Dedifferentiated amniotic fluid mesenchymal stem cell (primary cell): Measurements from ENCODE around the gene BOC.

ENCODE experiments used
- DNase-seq: peaks from one replicate; pipeline ENCODE4 v3.0.0-alpha.2; 2016; ENCODE audit errors: extremely low spot score

The BOC gene

DNA sequence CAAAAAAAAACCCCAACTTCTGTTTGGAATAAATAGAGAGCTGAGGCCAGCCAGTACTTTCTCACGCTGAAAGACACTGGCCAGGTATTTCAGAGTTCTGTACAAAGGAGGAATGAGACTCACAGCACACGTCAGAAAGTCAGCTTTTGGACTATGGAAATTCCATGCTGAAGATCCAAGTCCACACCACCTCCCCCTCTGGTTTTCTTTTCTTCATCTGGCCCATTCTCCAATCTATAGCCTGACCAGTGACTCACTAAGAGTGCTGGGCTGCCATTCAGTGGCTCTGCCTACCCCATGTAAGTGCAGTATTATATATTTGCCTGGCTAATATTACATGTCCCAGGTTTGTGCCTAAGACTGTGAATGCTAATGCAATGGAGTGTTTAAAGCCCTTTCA lies 13.9 kb downstream of the BOC start:
- DNase-seq = no peak

DNA sequence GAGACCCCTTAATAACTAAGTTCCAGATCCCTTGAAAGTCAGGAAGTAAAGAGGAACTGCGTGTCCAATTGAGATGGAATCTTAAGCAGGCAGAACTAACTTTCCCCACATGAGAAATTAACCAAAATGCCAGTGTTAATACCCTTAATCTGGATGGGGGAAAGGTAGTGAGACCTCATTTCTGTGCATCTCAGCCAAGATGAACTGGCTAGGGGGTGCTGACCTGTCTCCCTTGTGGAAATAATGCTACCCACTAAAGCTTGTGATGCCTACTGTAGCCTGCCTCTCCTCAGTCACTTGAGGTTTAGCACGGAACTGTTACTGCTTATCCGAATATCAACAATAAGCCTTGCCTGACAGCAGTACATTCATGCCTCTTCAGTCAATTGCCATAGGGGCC lies 15.1 kb downstream of the BOC start:
- DNase-seq = no peak

DNA sequence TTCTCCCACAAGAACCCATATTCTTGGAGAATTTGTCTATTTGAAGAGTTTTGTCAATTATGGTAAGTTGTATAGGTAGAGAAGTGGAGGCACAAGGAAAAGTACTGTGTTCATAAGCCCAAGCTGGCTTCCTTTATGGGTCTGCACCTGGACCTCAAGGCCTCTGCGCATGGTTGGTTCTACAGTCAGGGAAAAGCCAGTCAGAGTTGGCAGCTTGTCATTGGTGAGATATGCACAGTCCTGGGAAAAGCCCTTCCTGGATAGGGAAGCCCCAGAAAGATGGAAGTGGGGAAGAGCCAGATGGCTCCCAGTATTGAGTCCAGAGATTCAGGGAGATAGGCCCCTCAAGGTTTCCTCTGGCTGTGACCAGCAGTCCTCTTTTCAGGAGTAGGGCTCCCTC lies 15.8 kb downstream of the BOC start:
- DNase-seq = no peak

DNA sequence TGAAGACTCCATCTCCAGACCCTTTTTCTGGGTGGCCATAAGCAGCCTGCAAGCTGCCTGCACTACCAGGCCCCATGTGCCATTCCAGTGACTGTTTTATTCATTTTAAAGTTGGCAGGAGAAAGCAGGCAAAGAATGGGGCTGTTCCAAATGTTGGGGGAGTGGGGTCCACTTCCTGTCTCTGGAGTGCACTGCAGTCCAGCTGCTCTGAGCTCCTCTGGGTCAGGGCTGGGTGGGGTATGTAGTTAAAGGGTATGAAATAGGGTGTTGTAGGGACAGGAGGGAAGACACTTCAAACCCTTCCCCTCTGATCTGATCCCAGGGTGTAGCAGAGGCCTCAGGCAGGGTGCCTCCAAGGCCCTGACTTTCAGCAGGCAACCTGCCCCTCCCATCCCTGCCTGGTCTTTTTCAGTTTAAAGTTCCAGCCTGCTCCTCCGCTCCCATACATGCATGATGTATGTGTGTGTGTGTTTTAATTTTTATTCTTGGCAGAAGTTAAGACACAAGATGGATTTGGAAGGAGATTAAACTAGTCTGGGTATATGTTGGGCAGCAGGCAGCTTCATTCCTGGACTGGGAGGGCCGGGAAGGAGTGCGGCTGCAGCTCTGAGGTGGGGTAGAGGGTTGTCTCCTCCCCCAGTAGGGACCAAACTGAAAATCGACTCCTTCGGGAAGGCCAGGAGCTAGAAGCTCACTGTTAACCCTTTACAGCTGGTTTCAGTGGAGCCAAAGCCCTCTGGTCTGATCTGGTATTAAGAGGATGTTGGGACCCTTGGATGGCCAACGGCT lies 17.3 kb downstream of the BOC start:
- no peak for DNase-seq

DNA sequence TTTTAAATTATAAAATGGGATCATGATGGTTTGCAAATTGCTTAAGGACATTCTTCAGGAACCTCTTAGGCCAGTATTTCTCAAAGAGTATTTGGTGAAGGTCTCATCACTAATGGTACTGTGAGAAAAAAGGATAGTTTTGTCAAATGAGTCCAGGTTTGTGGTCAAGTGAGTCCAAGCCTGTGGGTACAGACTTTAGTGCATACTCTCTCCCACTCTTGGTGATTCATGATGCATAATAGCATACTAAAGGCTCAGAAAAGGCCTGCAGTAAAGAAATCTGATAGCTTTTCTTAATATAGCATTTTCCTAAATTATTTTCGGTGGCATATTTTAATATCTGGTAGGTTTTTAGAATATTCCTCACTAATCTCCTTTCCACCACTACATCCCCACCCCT lies 20.0 kb downstream of the BOC start:
- no peak for DNase-seq

DNA sequence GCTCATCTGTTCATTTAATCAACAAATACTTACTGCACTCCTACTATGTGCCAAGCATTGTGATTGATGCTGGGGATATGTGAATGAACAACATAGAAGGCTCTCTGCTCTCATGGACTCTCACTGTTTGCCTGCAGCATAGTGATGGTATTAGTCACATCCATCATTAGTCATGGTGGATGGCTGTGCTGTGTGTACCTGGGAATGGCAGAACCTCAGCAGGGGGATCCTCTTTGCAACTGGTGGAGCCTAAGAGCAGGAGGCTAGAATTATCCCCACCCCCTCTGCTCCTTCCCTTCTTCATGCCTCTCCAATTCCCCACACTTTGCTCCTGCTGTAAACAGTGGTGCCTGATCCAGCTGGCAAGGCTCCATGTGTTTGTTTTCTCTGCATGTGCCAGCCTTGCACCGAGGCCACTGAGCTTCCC lies 20.5 kb downstream of the BOC start:
- DNase-seq = peak; percentile 36

DNA sequence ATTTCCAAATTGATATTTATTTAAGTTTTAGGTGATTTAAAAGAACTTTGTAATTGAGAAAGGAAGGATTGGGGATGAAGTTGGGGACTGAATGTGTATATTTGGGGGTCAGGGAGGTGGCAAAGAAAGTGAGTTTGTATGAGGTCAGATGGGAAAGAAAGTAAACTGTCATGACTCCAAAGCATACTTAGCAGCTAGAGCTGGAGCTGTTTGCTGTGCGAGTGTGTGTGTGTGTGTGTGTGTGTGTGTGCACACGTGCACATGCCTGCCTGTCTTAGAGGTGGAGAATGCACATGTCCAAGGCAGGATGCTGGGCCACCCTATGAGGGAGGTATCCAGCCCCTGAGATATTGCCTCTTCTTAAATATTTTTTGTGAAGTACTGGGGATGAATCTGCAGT lies 21.0 kb downstream of the BOC start:
- DNase-seq = no peak

DNA sequence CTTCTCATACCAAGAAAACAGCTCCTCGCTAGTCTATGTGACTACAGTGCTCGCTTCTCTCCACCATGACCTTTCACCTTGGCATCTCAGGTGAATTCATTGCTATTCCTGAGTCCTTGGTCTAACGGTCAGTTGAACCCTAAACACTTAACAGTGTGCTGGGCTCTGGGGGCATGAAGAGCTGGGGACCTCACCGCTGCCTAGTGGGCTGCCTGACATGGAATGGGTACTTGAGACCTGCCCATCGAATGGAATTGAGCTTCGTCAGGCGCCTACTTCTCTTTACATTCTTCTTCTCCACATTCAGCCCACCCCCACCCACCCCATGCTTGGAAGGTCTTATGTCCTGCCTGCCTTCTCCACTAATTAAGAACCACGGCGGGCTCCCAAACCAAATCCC lies 22.1 kb downstream of the BOC start:
- DNase-seq = no peak

DNA sequence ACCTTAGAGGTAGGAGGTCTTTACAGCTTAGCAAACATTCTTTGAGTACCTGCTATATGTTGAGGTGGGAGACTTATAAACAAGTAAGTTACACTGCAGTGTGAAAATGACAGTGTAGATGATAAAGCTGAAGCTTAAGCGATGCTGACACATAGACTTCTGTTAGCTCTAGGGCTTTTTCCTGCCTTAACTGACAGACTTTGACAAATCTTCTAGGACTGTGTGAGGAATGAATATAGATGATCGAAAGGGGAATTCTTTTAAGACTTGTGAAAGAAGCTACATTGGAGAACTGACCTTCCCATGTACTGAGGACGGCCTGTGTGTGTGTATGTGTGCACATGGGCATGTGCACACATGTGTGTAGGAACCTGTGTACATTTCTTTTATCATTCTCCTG lies 22.7 kb downstream of the BOC start:
- DNase-seq = no peak

DNA sequence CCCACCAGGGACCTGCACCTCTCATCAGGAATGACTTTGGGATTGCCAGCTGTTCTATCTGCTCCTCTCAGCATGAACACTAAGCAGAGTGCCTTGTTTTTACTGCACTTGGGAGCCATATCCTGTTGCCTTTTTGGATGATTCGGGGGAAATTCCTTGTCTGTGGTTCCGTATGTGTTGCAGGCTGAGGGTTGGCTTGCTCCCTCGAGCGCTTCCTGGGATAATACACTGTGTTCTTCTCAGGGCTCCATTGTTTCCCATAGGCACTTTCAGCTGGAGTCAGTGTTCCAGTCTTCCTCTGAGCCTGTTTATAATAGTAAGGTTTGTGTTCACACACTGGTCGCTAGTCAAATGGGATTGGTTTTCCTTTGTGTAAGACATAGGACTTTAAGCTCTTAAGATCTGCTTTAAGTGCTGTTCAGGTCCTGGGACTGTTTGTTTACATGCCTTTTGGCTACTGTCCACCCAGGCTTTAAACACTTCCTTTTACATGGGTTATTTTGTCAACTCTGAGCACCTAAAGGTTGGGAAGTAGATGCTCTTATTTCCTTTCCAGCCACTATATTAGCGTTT lies 23.4 kb downstream of the BOC start:
- DNase-seq = no peak

DNA sequence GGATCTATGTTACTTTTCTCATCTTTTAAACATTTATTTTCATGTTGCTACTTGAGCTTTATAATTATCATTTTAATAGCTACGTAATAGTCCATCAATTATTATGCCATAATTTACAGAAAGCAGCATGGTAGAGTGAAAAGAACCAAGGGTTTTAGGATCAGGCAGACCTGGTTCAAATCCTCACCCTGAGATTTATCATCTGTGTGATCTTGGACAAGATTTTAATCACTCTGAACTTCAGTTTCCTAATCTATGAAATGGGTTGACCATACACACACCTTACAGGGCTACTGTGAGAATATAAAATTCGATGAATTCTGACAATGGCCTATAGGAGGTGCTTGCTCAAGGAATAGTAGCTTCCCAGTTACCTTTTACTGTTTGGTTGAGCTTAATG lies 27.1 kb downstream of the BOC start:
- no peak for DNase-seq

DNA sequence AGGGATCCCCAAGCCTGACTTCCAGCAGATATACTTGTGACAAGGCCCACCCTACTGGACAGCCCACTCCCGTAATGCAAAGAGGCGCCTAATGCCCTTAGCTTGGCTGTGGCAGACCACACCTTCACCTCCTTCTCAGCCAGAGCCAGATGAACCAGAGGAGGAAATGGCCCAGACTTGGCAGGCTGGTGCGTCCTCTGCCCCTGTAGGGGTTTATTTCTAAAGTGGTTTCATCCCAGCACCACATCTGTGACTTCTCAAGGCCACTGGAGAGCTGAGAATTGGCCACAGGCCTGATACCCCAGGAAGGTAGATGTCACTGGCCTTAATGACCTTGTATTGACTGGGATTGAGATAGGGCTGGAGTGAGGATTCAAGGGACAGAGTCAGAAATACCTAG lies 29.5 kb downstream of the BOC start:
- no peak for DNase-seq

DNA sequence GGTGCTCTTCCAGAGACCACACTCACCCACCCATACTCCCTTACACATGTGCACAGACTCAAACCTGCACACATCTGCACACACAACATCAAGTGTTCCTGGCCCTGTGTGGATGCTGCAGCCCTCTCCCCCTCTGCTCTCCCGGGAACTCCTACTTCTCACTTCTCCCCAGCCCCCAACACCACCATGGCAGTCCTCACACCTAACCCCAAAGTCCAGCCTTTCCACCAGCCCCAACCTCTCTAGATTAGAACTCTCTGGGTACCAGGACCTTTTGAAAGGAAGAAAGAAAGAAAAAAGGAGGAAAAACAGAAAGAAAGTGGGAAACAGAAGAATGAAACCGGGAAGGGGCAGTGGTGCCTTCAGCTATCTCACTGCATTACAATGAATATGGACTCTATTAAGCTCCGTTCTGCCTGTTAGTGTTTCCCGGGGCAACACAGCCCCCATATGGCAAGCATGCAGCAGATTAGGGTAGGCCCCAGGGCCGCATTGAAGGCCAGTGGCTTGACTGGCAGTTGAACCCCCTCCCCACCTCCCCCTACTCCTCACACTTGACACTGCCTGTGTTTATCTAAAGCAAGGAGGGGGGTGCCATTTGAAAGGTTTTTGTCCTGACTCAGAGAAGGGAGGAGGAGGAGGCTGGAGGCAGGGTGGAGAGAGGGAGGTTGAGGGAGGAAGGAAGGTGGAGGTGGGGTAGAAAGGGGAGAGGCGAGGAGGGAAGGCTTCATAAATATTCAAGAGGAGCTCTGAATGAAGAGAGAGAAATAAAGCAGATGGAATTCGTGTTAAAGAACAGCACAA lies 30.1 kb downstream of the BOC start:
- peak; percentile 46 for DNase-seq

DNA sequence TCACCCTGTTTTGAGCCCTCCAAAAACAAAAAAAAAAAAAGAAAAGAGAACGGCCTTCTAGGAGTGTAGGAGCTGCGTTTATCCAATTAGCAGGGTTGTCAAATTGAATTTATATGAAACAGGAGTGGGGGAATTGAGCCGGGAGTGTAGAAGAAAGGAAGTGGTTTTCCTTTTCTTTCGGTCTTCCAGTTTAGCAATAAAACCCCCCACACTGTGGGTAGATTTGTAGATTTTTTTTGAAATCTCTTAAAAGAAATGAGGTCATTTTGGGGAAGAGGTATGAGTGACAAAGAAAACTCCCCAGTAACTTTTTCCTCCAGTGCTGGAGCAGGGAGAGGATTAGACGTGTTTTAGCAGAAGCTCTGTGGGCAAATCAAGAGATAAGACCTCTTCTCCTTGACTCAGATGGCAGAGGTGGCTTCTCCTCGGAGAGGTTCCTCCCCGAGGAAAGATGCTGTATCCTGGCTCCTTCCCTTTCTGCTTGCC lies 30.8 kb downstream of the BOC start:
- no peak for DNase-seq

DNA sequence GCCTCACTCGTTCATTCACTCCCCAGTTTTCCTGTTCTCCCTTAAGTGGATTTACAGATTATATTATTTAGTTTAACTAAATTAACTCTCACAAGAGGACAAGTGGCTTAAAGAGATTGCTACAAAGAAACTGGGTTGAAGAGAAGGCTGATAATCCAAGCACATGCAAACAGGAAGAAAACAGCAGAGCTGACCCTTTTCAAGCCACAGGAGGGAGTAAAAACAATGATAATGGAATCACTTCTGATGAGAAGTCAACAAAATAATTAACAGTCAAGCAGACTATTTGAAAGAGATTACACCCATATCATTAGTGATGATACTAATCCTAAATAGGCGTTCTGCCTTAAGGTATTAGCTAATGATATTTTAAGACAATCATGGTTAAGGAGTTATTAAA lies 31.7 kb downstream of the BOC start:
- DNase-seq = no peak

DNA sequence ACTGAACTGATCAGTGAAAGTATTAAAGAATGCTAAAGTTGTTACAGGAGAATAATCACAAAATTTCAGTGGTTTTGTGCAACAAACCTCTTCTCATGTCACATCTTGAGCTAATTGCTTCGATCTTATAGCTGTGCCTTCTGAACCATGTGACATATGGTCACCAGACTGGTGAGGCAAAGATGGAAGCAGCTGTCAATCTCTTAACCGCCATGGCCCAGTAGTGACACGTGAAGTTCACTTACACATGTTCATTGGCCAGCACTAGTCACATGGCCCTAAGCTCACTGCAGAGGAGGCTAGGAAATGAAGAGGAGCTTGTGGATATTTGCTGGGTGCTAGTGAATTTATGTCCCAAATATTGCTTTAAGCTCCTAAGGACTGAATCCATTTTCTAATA lies 32.5 kb downstream of the BOC start:
- DNase-seq = no peak

DNA sequence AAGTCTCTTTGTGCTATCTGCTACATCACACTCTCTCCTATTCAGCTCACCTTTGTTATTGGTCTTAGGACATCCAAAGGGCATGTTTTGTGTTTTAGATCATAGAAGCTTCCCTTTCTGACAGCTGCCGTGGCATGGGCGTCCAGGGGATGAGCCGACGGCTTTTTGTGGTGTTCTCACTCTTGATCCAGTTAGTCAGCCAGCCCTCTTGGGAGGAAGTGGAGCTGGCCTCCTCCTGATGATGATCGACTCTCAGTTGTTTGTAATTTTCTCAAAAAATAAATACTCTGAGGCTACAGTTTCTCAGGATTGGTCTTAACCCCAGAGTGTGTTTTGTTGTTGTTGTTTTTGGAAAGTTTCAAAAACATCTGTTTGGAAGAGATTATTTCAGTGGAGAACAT lies 34.4 kb downstream of the BOC start:
- peak; percentile 25 for DNase-seq

DNA sequence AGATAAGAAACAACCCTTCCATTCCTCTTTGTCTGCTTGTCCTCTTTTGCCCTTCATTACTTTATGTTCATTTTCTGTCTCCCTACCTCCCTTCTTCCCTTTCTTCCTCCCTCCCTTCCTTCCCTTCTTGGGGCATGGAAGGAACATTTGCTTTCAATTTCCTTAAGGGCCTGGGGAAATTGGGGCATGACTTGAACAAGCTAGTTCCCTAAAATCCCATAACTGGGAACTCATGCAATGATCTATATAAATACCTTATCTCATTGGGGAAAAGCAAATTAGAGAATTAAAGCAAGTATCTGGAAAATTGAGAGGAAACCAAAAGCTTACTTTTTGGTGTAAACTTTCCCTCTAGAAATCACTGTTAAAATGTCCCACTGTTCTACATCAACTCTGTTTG lies 35.7 kb downstream of the BOC start:
- DNase-seq = no peak

DNA sequence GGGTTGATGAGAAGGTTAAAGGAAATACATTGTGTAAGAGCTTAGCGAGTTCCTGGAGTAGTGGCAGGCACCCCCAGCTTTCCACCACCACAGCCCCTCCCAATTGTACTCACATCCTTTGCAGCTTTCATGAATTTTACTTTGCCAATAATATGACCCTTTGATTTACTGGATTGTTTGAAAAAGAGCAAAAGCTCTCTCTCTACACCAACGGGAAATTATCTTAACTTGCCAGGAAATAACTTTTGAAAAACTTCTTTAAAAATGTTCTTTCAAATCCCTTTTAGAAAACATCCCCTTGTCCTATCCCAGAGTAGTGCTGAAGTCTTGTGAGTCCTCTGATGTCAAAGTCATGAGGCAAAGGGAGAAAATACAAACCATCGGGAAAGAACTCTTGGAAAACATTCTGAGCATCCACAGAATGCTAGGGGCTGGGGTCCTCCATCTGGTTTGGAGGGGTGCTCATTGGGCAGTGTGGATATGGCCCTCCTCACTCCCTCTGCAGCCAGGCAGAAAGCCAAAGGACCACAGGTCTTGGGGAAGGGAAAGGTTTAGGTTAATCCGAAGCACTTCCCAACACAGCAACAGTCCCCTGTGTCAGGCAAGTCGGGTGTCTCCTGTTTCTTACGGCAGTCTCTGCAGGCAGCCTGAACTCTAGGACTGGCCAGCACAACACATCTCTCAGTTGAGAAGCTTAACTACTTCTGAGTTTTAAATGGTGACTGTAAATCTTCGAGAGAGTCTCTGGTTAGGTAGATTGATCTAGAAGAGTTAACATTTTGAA lies 36.5 kb downstream of the BOC start:
- no peak for DNase-seq

DNA sequence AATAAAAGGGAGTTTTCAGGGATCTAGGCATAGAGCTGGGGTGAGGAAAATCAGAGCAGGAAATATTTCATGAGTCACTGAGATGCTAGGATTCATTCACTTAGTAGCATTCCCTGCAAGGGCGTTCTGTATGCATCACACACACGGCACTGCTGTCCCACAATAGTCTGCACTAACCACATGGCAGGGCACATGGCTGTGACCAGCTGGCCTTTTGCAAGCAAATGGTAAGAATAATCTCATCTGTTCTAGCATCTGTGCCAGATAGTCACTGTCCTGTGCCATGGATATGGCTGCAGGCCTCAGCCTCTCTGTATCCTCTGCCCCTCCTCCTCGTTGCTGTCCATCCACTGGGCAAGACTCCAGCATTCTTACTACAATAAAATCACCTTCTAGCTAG lies 37.8 kb downstream of the BOC start:
- DNase-seq = peak; percentile 84

DNA sequence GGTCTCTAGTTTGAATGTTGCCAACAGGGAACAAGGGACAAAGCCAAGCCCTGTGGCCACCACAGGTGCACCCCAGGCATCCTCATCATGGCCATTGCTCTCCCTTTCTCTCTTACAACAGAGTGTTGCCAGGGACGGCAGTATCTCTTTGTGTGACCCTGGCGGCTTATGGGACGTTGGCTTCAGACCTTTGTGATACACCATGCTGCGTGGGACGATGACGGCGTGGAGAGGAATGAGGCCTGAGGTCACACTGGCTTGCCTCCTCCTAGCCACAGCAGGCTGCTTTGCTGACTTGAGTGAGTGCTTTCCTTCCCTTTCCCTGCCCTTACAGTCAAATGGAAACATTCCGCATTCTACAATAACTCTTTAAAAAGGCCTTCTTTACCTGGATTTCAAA lies 38.2 kb downstream of the BOC start:
- no peak for DNase-seq

DNA sequence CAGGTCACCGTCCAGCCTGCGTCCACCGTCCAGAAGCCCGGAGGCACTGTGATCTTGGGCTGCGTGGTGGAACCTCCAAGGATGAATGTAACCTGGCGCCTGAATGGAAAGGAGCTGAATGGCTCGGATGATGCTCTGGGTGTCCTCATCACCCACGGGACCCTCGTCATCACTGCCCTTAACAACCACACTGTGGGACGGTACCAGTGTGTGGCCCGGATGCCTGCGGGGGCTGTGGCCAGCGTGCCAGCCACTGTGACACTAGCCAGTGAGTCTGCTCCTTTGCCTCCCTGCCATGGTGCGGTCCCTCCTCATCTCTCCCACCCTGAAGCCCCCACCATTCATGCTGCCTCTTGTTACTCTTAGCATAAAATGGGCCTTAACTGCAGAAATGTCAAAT lies 39.2 kb downstream of the BOC start:
- no peak for DNase-seq
